ENCODE data around the gene STN1. TPM values are rescaled to one million over a fixed set of nuclear protein-coding genes. Genes with fewer than 3 reads are reported as not detected.

Gene STN1
- total and polyA plus RNA-seq, 10 of the 15 experiments (the other 5 are each of a cell fraction or from before 2014, with no cell fraction given): 22.2 to 31.8 (median 28.5) TPM

DNA sequence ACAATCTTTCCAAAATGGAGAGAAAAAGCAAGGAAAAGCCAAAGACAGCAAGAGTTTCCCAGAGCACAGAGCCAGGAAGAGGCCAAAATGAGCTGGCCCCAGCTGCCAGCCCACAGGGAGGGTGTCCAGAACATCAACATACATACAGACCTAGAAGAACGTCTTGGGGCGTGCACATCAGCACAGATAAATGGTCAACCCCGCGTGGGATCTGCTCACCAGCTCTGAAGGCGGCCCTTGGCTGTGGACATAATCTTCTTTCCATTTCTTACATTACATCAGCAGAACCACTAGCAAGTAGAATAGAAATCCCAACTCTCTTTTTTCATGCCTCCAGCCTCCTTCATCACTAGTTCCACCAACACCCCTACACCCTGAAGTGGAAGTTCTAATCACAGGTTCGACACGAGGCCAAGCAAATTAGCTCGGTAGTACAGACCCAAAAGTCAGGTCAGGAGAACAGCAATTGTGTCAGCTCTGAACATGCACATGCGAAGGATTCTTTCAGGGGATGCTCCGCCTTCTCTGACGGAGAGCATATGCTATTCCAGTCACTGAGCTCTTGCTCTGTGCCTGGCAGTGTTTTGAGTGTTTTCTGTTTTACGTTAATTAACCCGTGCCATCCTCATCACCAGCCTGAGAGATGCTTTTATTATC is 79.0 kb downstream of the STN1 start:
- no peak for ATAC-seq
- H3K9me3 ChIP-seq (replicated peaks; ENCODE audit: control insufficient read depth, insufficient read depth, low read length): no peaks in the 10 kb centered on the region

More for the DNA sequence above, 79.0 kb downstream of the STN1 start:
- DNase-seq (ENCODE audit: low read depth, low spot score): no peak
- no peaks in the 10 kb centered on the region for H3K36me3 ChIP-seq (ENCODE audit: control insufficient read depth in 2 of 2, insufficient read depth in 2 of 2, low read length in 1 of 2)
- H3K27ac ChIP-seq (ENCODE audit: control insufficient read depth, insufficient read depth): no peak overlapping the region
- no TSS peak for BruUV-seq (replicated peaks)
- H3K4me3 ChIP-seq: no peak overlapping the region
- no peak overlapping the region for H3K9ac ChIP-seq (ENCODE audit: control insufficient read depth, insufficient read depth, low read length)
- in situ Hi-C loops (cut with MboI): no loop called here
- ChIA-PET SMC1A (ENCODE audit: uncharacterized antibody, unreplicated experiment) (no interaction called here), POLR2A (no interaction called here), CTCF (interaction anchor here (0.8 to 1.4 kb wide), 2 partner anchors 9 to 86 kb away, joined by 3 to 6 read pairs; no protein-coding TSS in a partner anchor), RAD21 (ENCODE audit: unreplicated experiment) (no interaction called here)
- 66% methylated on average over 13 of the region's 13 CpGs for WGBS (ENCODE audit: insufficient coverage, insufficient replicate concordance, low lambda C conversion rate, missing lambda C conversion rate)
- no peak overlapping the region for H3K4me2 ChIP-seq (ENCODE audit: control insufficient read depth, insufficient read depth)
- H3K79me2 ChIP-seq (ENCODE audit: control insufficient read depth, insufficient read depth, low read length): no peaks in the 10 kb centered on the region
- FAIRE-seq: no peak
- intact Hi-C loops (cut with micrococcal nuclease; ENCODE audit: unreplicated experiment): no loop called here
- H3K4me1 ChIP-seq (ENCODE audit: control insufficient read depth, insufficient read depth, low read length): no peaks in the 10 kb centered on the region
- H3K27me3 ChIP-seq (replicated peaks in 1 of 2; ENCODE audit: control insufficient read depth in 2 of 2, insufficient read depth in 2 of 2, low read length in 1 of 2): no peaks in the 10 kb centered on the region
- no peak overlapping the region for H2AFZ ChIP-seq (ENCODE audit: control insufficient read depth, low read depth, low read length)
- no peaks in the 10 kb centered on the region for H4K20me1 ChIP-seq (ENCODE audit: control insufficient read depth, insufficient read depth)
- TF ChIP-seq TCF12 (IDR thresholded peaks at IDR 0.05; ENCODE audit: low read depth, low read length): no peak
- TF ChIP-seq, protein P1, sequence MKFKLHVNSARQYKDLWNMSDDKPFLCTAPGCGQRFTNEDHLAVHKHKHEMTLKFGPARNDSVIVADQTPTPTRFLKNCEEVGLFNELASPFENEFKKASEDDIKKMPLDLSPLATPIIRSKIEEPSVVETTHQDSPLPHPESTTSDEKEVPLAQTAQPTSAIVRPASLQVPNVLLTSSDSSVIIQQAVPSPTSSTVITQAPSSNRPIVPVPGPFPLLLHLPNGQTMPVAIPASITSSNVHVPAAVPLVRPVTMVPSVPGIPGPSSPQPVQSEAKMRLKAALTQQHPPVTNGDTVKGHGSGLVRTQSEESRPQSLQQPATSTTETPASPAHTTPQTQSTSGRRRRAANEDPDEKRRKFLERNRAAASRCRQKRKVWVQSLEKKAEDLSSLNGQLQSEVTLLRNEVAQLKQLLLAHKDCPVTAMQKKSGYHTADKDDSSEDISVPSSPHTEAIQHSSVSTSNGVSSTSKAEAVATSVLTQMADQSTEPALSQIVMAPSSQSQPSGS (IDR thresholded peaks at IDR 0.05; ENCODE audit: low read length): no peak
- TF ChIP-seq, protein P2, sequence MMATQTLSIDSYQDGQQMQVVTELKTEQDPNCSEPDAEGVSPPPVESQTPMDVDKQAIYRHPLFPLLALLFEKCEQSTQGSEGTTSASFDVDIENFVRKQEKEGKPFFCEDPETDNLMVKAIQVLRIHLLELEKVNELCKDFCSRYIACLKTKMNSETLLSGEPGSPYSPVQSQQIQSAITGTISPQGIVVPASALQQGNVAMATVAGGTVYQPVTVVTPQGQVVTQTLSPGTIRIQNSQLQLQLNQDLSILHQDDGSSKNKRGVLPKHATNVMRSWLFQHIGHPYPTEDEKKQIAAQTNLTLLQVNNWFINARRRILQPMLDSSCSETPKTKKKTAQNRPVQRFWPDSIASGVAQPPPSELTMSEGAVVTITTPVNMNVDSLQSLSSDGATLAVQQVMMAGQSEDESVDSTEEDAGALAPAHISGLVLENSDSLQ (IDR thresholded peaks at IDR 0.05): no peak
- TF ChIP-seq RFX5 (IDR thresholded peaks at IDR 0.05; ENCODE audit: low read depth, low read length): no peak
- TF ChIP-seq STAT3 (IDR thresholded peaks at IDR 0.05; ENCODE audit: low read depth, low read length): no peak
- TF ChIP-seq CBFB (IDR thresholded peaks at IDR 0.05; ENCODE audit: low read depth): no peak
- TF ChIP-seq NRF1 (conservative IDR thresholded peaks at IDR 0.05; ENCODE audit: low read depth, low read length): no peak
- TF ChIP-seq HCFC1 (IDR thresholded peaks at IDR 0.05; ENCODE audit: low read length): no peak
- TF ChIP-seq RB1 (IDR thresholded peaks at IDR 0.05; ENCODE audit: borderline replicate concordance): no peak
- no peak for TF ChIP-seq KLF5 (IDR thresholded peaks at IDR 0.05; ENCODE audit: partially characterized antibody)
- no peak for TF ChIP-seq ZBED1 (IDR thresholded peaks at IDR 0.05; ENCODE audit: borderline replicate concordance)
- TF ChIP-seq, protein P3, sequence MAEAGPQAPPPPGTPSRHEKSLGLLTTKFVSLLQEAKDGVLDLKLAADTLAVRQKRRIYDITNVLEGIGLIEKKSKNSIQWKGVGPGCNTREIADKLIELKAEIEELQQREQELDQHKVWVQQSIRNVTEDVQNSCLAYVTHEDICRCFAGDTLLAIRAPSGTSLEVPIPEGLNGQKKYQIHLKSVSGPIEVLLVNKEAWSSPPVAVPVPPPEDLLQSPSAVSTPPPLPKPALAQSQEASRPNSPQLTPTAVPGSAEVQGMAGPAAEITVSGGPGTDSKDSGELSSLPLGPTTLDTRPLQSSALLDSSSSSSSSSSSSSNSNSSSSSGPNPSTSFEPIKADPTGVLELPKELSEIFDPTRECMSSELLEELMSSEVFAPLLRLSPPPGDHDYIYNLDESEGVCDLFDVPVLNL (IDR thresholded peaks at IDR 0.05; ENCODE audit: low read depth, low read length): no peak

Data from GM12878 (cell line).